Endothelial cell of umbilical vein (primary cell): Measurements from ENCODE around the gene DHX16. TPM values are rescaled to one million over a fixed set of nuclear protein-coding genes. Genes with fewer than 3 reads are reported as not detected.

Experiments
- BruUV-seq: library from RNA; stranded (reverse); fragments of 400-500 nt; replicated peaks from 2 replicates; lab custom pipeline; 2021; lab: Mats Ljungman, UMichigan
- CTCF ChIA-PET: fragments of 300-600, 350-600 bp; sonication (Branson Sonifier 250); formaldehyde crosslinking; loops from one replicate; lab custom pipeline; 2021; ENCODE audit warnings: antibody characterized with exemption, inconsistent platforms; lab: Charles Lee
- POLR2A ChIA-PET: fragments of 300-600, 350-600 bp; sonication (Branson Sonifier 250); formaldehyde crosslinking; loops from one replicate; lab custom pipeline; 2021; ENCODE audit warnings: antibody characterized with exemption, inconsistent platforms; lab: Charles Lee
- DNase-seq: peaks from one replicate; pipeline ENCODE4 v3.0.0-alpha.2; 2011; ENCODE audit warnings: low read depth, low spot score
- FAIRE-seq: peaks from 2 replicates; lab custom pipeline; 2011; peaks lifted over from hg19 to GRCh38; lab: Jason Lieb, UNC
- H2AFZ ChIP-seq: 2 replicates; pipeline ENCODE4 v1.6.0; 2012; ENCODE audit warnings: low read depth, low read length, control low read depth, inconsistent platforms
- H3K27ac ChIP-seq: 2 replicates; pipeline ENCODE4 v1.5.1; 2011; ENCODE audit warnings: low read depth, mild to moderate bottlenecking, control low read depth, low read length, moderate library complexity; ENCODE audit not compliant: insufficient read depth
- H3K27me3 ChIP-seq, 2 experiments: 2 replicates each; pipeline versions ENCODE4 v1.6.0 to v1.6.1; 2011; ENCODE audit warnings: low read length in 2 of 2, mixed read lengths in 1 of 2; ENCODE audit not compliant: control insufficient read depth in 2 of 2, insufficient read depth in 2 of 2
- H3K36me3 ChIP-seq, 2 experiments: 2 replicates in 1 of 2; 3 replicates in 1 of 2; pipeline ENCODE4 v1.5.1; 2011; ENCODE audit warnings: low read length in 2 of 2, mild to moderate bottlenecking in 1 of 2, moderate library complexity in 1 of 2; ENCODE audit not compliant: control insufficient read depth in 2 of 2, insufficient read depth in 2 of 2; ENCODE audit errors: extremely low read depth in 1 of 2
- H3K4me1 ChIP-seq: 3 replicates; pipeline ENCODE4 v1.5.1; 2011; ENCODE audit warnings: mild to moderate bottlenecking, low read length; ENCODE audit not compliant: control insufficient read depth, insufficient read depth; ENCODE audit errors: extremely low read depth
- H3K4me2 ChIP-seq: 2 replicates; pipeline ENCODE4 v1.6.1; 2011; ENCODE audit warnings: low read length, control low read depth, mixed read lengths; ENCODE audit not compliant: insufficient read depth
- H3K4me3 ChIP-seq, 3 experiments: fragments of 200-600 bp in 1 of 3; sonication (generic), shearing (Covaris generic) in 1 of 3; replicated peaks in 1 of 3; 2 replicates each; pipeline ENCODE4 v1.5.1; 2011 to 2016; ENCODE audit warnings: control low read depth in 3 of 3, low read length in 3 of 3, mild to moderate bottlenecking in 2 of 3, inconsistent platforms in 1 of 3, low read depth in 1 of 3, moderate library complexity in 1 of 3; ENCODE audit not compliant: insufficient read depth in 1 of 3
- H3K79me2 ChIP-seq: 2 replicates; pipeline ENCODE4 v1.6.0; 2012; ENCODE audit warnings: low read length, inconsistent platforms; ENCODE audit not compliant: control insufficient read depth, insufficient read depth
- H3K9ac ChIP-seq: replicated peaks from 2 replicates; pipeline ENCODE3; 2011; ENCODE audit warnings: low read length, control low read depth; ENCODE audit not compliant: insufficient read depth; ENCODE audit errors: extremely low read depth
- H3K9me1 ChIP-seq: replicated peaks from 3 replicates; pipeline ENCODE4 v1.6.0; 2011; ENCODE audit warnings: mild to moderate bottlenecking, low read length; ENCODE audit not compliant: control insufficient read depth, insufficient read depth; ENCODE audit errors: extremely low read depth
- H3K9me3 ChIP-seq: replicated peaks from 2 replicates; pipeline ENCODE4 v1.5.1; 2012; ENCODE audit warnings: low read length, inconsistent platforms; ENCODE audit not compliant: control insufficient read depth, insufficient read depth
- H4K20me1 ChIP-seq: replicated peaks from 2 replicates; pipeline ENCODE3; 2011; ENCODE audit warnings: mild to moderate bottlenecking, low read length; ENCODE audit not compliant: control insufficient read depth, insufficient read depth; ENCODE audit errors: extremely low read depth
- EZH2 ChIP-seq: IDR thresholded peaks from 2 replicates; pipeline ENCODE4 v1.6.1; 2012; ENCODE audit warnings: borderline replicate concordance, low read depth, mild to moderate bottlenecking, moderate library complexity, low read length, inconsistent platforms; ENCODE audit not compliant: severe bottlenecking
- FOS ChIP-seq: IDR thresholded peaks from 2 replicates; pipeline ENCODE4 v1.6.1; 2011; ENCODE audit warnings: mild to moderate bottlenecking, low read length, moderate library complexity, borderline replicate concordance; ENCODE audit not compliant: insufficient read depth
- GATA2 ChIP-seq: IDR thresholded peaks from 2 replicates; pipeline ENCODE4 v1.7.0; 2011; ENCODE audit warnings: low read depth, mild to moderate bottlenecking, moderate library complexity, mixed read lengths, low read length; ENCODE audit not compliant: insufficient read length, insufficient read depth
- JUN ChIP-seq: IDR thresholded peaks from 2 replicates; pipeline ENCODE4 v1.6.1; 2011; ENCODE audit warnings: borderline replicate concordance, low read depth; ENCODE audit not compliant: insufficient read length, insufficient read depth
- MYC ChIP-seq: IDR thresholded peaks from one replicate; pipeline ENCODE4 v1.6.1; 2011; ENCODE audit warnings: mild to moderate bottlenecking, low read depth, low read length
- POLR2A ChIP-seq: IDR thresholded peaks from 2 replicates; pipeline ENCODE4 v1.6.1; 2012; ENCODE audit warnings: low read depth, mild to moderate bottlenecking, control low read depth, low read length
- POLR2AphosphoS5 ChIP-seq: IDR thresholded peaks from 2 replicates; pipeline ENCODE4 v1.6.1; 2012; ENCODE audit warnings: low read depth, mild to moderate bottlenecking, control low read depth, low read length, moderate library complexity; ENCODE audit not compliant: insufficient read depth
- dilution Hi-C: fragments of 300-500 bp; cut with MboI; formaldehyde crosslinking; loops from one replicate; pipeline ENCODE4 v1.15.0; 2019; ENCODE audit warnings: low sequenced_read_pairs; ENCODE audit not compliant: extremely low pct_ligation_motif_present
- intact Hi-C: fragments of 100-400 bp; cut with micrococcal nuclease; formaldehyde crosslinking; loops from one replicate; pipeline ENCODE4 v1.10.0; 2022
- polyA plus RNA-seq, 4 experiments: library from polyadenylated mRNA; depleted of rRNA in 3 of 4; stranded (reverse) in 3 of 4; unstranded in 1 of 4; fragments of >200 nt; gene quantifications; 2 replicates each; pipeline versions ENCODE4 v1.2.1 to v1.2.3, GENCODE V29; 2011 to 2012; ENCODE audit warnings: missing spikeins in 1 of 4
- total RNA-seq: library from RNA; stranded (reverse); gene quantifications from 2 replicates; pipeline ENCODE4 v1.2.3, GENCODE V29; 2021
- TF ChIP-seq, protein P1 (sequence below): IDR thresholded peaks from 2 replicates; pipeline ENCODE4 v1.6.1; 2011; ENCODE audit not compliant: insufficient read depth, insufficient read length
- TF ChIP-seq, protein P2 (sequence below), 2 donors: IDR thresholded peaks; 1 replicate in 1 of 2; 2 replicates in 1 of 2; pipeline ENCODE4 v1.5.1; 2011; ENCODE audit warnings: low read length in 2 of 2, mild to moderate bottlenecking in 2 of 2, moderate library complexity in 2 of 2, control low read depth in 1 of 2, inconsistent platforms in 1 of 2, low read depth in 1 of 2; ENCODE audit not compliant: insufficient read depth in 1 of 2; ENCODE audit errors: extremely low read depth in 1 of 2

Gene DHX16
- total and polyA plus RNA-seq, 2 donors (not counting 3 experiments of a cell fraction or from before 2014, with no cell fraction given), result 38.2 to 66.5 TPM

DNA sequence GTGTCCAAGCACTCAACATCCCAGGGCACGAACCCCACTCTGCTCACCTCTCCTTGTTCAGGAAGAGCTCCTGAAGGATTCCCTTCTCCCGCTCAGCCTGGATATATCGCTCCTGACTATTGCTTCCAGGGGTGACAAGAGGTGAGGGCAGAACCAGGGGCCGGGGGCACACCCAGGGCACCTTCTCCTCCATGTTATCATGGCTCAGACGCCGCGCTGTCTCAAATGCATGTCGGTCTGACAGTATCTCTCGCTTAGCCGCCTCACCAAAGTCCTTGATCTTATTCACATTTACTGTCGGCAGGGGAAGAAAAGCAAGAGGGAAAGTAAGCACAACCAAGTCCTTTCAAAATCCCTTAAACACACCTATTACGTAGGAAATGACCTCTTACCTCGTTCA is 68.8 kb downstream of the DHX16 start:
- H3K9me3 ChIP-seq, result no peaks in the 10 kb centered on the region
- no peak for DNase-seq
- BruUV-seq, result no TSS peak
- no peak for TF ChIP-seq EZH2
- TF ChIP-seq FOS, result no peak
- no peak for TF ChIP-seq POLR2AphosphoS5
- TF ChIP-seq, protein P1, sequence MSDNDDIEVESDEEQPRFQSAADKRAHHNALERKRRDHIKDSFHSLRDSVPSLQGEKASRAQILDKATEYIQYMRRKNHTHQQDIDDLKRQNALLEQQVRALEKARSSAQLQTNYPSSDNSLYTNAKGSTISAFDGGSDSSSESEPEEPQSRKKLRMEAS, result no peak
- TF ChIP-seq JUN, result no peak
- no peak for TF ChIP-seq POLR2A
- TF ChIP-seq GATA2, result no peak
- no peak for TF ChIP-seq MYC
- TF ChIP-seq, protein P2, sequence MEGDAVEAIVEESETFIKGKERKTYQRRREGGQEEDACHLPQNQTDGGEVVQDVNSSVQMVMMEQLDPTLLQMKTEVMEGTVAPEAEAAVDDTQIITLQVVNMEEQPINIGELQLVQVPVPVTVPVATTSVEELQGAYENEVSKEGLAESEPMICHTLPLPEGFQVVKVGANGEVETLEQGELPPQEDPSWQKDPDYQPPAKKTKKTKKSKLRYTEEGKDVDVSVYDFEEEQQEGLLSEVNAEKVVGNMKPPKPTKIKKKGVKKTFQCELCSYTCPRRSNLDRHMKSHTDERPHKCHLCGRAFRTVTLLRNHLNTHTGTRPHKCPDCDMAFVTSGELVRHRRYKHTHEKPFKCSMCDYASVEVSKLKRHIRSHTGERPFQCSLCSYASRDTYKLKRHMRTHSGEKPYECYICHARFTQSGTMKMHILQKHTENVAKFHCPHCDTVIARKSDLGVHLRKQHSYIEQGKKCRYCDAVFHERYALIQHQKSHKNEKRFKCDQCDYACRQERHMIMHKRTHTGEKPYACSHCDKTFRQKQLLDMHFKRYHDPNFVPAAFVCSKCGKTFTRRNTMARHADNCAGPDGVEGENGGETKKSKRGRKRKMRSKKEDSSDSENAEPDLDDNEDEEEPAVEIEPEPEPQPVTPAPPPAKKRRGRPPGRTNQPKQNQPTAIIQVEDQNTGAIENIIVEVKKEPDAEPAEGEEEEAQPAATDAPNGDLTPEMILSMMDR (IDR thresholded peaks at IDR 0.05; ENCODE audit: extremely low read depth in 1 of 2, insufficient read depth in 1 of 2, low read depth in 1 of 2, low read length in 2 of 2), result no peak
- H4K20me1 ChIP-seq, result no peaks in the 10 kb centered on the region
- FAIRE-seq, result no peak
- H3K9me1 ChIP-seq, result no peaks in the 10 kb centered on the region
- ChIA-PET POLR2A (no interaction called here), CTCF (interaction anchor here (1.2 kb wide), 1 partner anchor 9 kb away, joined by 4 read pairs; no protein-coding TSS in a partner anchor)
- no peaks in the 10 kb centered on the region for H3K27me3 ChIP-seq
- H3K4me1 ChIP-seq, result peaks cover 8% of the 10 kb centered on the region
- H3K36me3 ChIP-seq, result peaks cover 52 to 66% of the 10 kb centered on the region in 2 experiments
- dilution Hi-C loops (no loop called here), intact Hi-C loops (no loop called here)
- no peak overlapping the region for H3K4me3 ChIP-seq
- H3K9ac ChIP-seq, result no peak overlapping the region
- no peaks in the 10 kb centered on the region for H3K79me2 ChIP-seq
- no peak overlapping the region for H3K27ac ChIP-seq
- H2AFZ ChIP-seq, result no peak overlapping the region
- H3K4me2 ChIP-seq, result no peak overlapping the region

Other genes with a start within 250 kb of the DHX16 start
- gene HLA-E, start 183.5 kb downstream of the DHX16 start, total RNA-seq, result 249 and 271 TPM in 2 replicates
- 277 and 298 TPM in 2 replicates for gene HLA-E, start 183.5 kb downstream of the DHX16 start, polyA plus RNA-seq
- 87.3 and 103 TPM in 2 replicates for gene GNL1, start 116.5 kb downstream of the DHX16 start, total RNA-seq
- gene GNL1, start 116.5 kb downstream of the DHX16 start, polyA plus RNA-seq, result 58.4 and 63.1 TPM in 2 replicates
- 10.6 and 12.0 TPM in 2 replicates for gene PRR3, start 115.7 kb downstream of the DHX16 start, total RNA-seq
- gene PRR3, start 115.7 kb downstream of the DHX16 start, polyA plus RNA-seq, result 22.3 and 23.3 TPM in 2 replicates
- gene ABCF1, start 101.6 kb downstream of the DHX16 start, total RNA-seq, result 55.8 and 60.3 TPM in 2 replicates
- 29.0 and 34.0 TPM in 2 replicates for gene ABCF1, start 101.6 kb downstream of the DHX16 start, polyA plus RNA-seq
- gene PPP1R10, start 55.8 kb downstream of the DHX16 start, total RNA-seq, result 75.1 and 88.3 TPM in 2 replicates
- 19.2 and 20.3 TPM in 2 replicates for gene PPP1R10, start 55.8 kb downstream of the DHX16 start, polyA plus RNA-seq
- 32.6 and 33.7 TPM in 2 replicates for gene MRPS18B, start 55.2 kb downstream of the DHX16 start, total RNA-seq
- 47.3 and 49.1 TPM in 2 replicates for gene MRPS18B, start 55.2 kb downstream of the DHX16 start, polyA plus RNA-seq
- gene ATAT1, start 46.1 kb downstream of the DHX16 start, total RNA-seq, result 18.4 and 20.2 TPM in 2 replicates
- gene ATAT1, start 46.1 kb downstream of the DHX16 start, polyA plus RNA-seq, result 17.4 and 19.4 TPM in 2 replicates
- gene C6orf136, start 25.9 kb downstream of the DHX16 start, total RNA-seq, result 18.5 and 21.0 TPM in 2 replicates
- 19.1 and 20.2 TPM in 2 replicates for gene C6orf136, start 25.9 kb downstream of the DHX16 start, polyA plus RNA-seq
- gene PPP1R18, start 13.6 kb upstream of the DHX16 start, total RNA-seq, result 129 and 136 TPM in 2 replicates
- 167 and 173 TPM in 2 replicates for gene PPP1R18, start 13.6 kb upstream of the DHX16 start, polyA plus RNA-seq
- gene NRM, start 18.0 kb upstream of the DHX16 start, total RNA-seq, result 28.5 and 32.2 TPM in 2 replicates
- 33.8 and 36.7 TPM in 2 replicates for gene NRM, start 18.0 kb upstream of the DHX16 start, polyA plus RNA-seq
- 42.3 and 43.6 TPM in 2 replicates for gene MDC1, start 44.3 kb upstream of the DHX16 start, total RNA-seq
- gene MDC1, start 44.3 kb upstream of the DHX16 start, polyA plus RNA-seq, result 15.6 and 16.8 TPM in 2 replicates
- 1,243 and 1,276 TPM in 2 replicates for gene TUBB, start 47.3 kb upstream of the DHX16 start, total RNA-seq
- 1,408 and 1,437 TPM in 2 replicates for gene TUBB, start 47.3 kb upstream of the DHX16 start, polyA plus RNA-seq
- gene FLOT1, start 69.7 kb upstream of the DHX16 start, total RNA-seq, result 141 and 145 TPM in 2 replicates
- gene FLOT1, start 69.7 kb upstream of the DHX16 start, polyA plus RNA-seq, result 146 and 154 TPM in 2 replicates
- gene IER3, start 71.5 kb upstream of the DHX16 start, total RNA-seq, result 163 and 170 TPM in 2 replicates
- 344 and 468 TPM in 2 replicates for gene IER3, start 71.5 kb upstream of the DHX16 start, polyA plus RNA-seq
- gene DDR1, start 211.5 kb upstream of the DHX16 start, total RNA-seq, result 17.7 and 22.9 TPM in 2 replicates
- 8.8 and 10.6 TPM in 2 replicates for gene DDR1, start 211.5 kb upstream of the DHX16 start, polyA plus RNA-seq
- 51.0 and 52.6 TPM in 2 replicates for gene GTF2H4, start 235.2 kb upstream of the DHX16 start, total RNA-seq
- gene GTF2H4, start 235.2 kb upstream of the DHX16 start, polyA plus RNA-seq, result 40.5 and 40.8 TPM in 2 replicates
- gene VARS2, start 241.2 kb upstream of the DHX16 start, total RNA-seq, result 32.5 and 34.3 TPM in 2 replicates
- 17.8 TPM in 2 replicates for gene VARS2, start 241.2 kb upstream of the DHX16 start, polyA plus RNA-seq